Caco-2 (cell line): Measurements from ENCODE around the gene AEN. TPM values are rescaled to one million over a fixed set of nuclear protein-coding genes. Genes with fewer than 3 reads are reported as not detected.

ENCODE experiments used
- BruUV-seq: library from RNA; stranded (reverse); fragments of 400-500 nt; replicated peaks from 2 replicates; lab custom pipeline; 2021; lab: Mats Ljungman, UMichigan
- CTCF ChIA-PET: fragments of 300-600 bp; sonication (Branson Sonifier 250); formaldehyde crosslinking; loops from one replicate; lab custom pipeline; 2022; ENCODE audit warnings: antibody characterized with exemption; lab: Charles Lee
- POLR2A ChIA-PET: fragments of 300-600 bp; sonication (Branson Sonifier 250); formaldehyde crosslinking; loops from one replicate; lab custom pipeline; 2022; ENCODE audit warnings: antibody characterized with exemption; lab: Charles Lee
- DNase-seq, 2 experiments: peaks; one replicate each; pipeline versions ENCODE4 v3.0.0 to v3.0.0-alpha.2; 2020 to 2022
- H3K27me3 ChIP-seq: replicated peaks from 2 replicates; pipeline ENCODE4 v1.6.0; 2011; ENCODE audit warnings: low read length; ENCODE audit not compliant: control insufficient read depth, insufficient read depth
- H3K36me3 ChIP-seq: 2 replicates; pipeline ENCODE4 v1.5.1; 2011; ENCODE audit warnings: low read length; ENCODE audit not compliant: control insufficient read depth, insufficient read depth
- H3K4me1 ChIP-seq: fragments of 250-450 bp; sonication (Bioruptor Pico); 2 replicates; pipeline ENCODE4 v1.5.1; 2020; ENCODE audit warnings: mild to moderate bottlenecking
- H3K4me3 ChIP-seq: 2 replicates; pipeline ENCODE4 v1.5.1; 2011; ENCODE audit warnings: low read depth, mild to moderate bottlenecking, control low read depth, low read length
- H3K9me3 ChIP-seq: fragments of 250-450 bp; sonication (Bioruptor Pico); 2 replicates; pipeline ENCODE4 v1.5.1; 2020; ENCODE audit warnings: mild to moderate bottlenecking, moderate library complexity
- H3K27ac Mint-ChIP-seq: one replicate; pipeline ENCODE4 v1.8.0; 2022; ENCODE audit warnings: mixed read lengths; ENCODE audit not compliant: unreplicated experiment
- H3K27me3 Mint-ChIP-seq: one replicate; pipeline ENCODE4 v1.8.0; 2022; ENCODE audit warnings: mixed read lengths; ENCODE audit not compliant: insufficient read depth, unreplicated experiment
- H3K36me3 Mint-ChIP-seq: one replicate; pipeline ENCODE4 v1.8.0; 2022; ENCODE audit warnings: mild to moderate bottlenecking, mixed read lengths; ENCODE audit not compliant: insufficient read depth, unreplicated experiment
- H3K4me1 Mint-ChIP-seq: one replicate; pipeline ENCODE4 v1.8.0; 2022; ENCODE audit warnings: low read depth, mixed read lengths; ENCODE audit not compliant: unreplicated experiment
- H3K4me3 Mint-ChIP-seq: one replicate; pipeline ENCODE4 v1.8.0; 2022; ENCODE audit warnings: mild to moderate bottlenecking, moderate library complexity, mixed read lengths; ENCODE audit not compliant: unreplicated experiment
- H3K9me3 Mint-ChIP-seq: one replicate; pipeline ENCODE4 v1.8.0; 2022; ENCODE audit warnings: mixed read lengths; ENCODE audit not compliant: unreplicated experiment
- CTCF ChIP-seq, 2 experiments: fragments of 200-600 bp in 1 of 2; IDR thresholded peaks; 1 replicate in 1 of 2; 2 replicates in 1 of 2; pipeline versions ENCODE4 v1.5.1 to v1.8.0; 2011 to 2022; ENCODE audit warnings: antibody characterized with exemption in 1 of 2, control low read depth in 1 of 2, inconsistent platforms in 1 of 2, low read depth in 1 of 2, low read length in 1 of 2, mild to moderate bottlenecking in 1 of 2, moderate library complexity in 1 of 2; ENCODE audit not compliant: insufficient read depth in 1 of 2, severe bottlenecking in 1 of 2, unreplicated experiment in 1 of 2
- intact Hi-C: fragments of 100-400 bp; cut with micrococcal nuclease; formaldehyde crosslinking; loops from one replicate; pipeline ENCODE4 v1.10.0; 2022; ENCODE audit not compliant: unreplicated experiment
- total RNA-seq: library from RNA; stranded (reverse); gene quantifications from 2 replicates; pipeline ENCODE4 v1.2.3, GENCODE V29; 2022

Gene AEN
- total RNA-seq, 1 experiment from 2014 or later = 33.2 TPM

DNA sequence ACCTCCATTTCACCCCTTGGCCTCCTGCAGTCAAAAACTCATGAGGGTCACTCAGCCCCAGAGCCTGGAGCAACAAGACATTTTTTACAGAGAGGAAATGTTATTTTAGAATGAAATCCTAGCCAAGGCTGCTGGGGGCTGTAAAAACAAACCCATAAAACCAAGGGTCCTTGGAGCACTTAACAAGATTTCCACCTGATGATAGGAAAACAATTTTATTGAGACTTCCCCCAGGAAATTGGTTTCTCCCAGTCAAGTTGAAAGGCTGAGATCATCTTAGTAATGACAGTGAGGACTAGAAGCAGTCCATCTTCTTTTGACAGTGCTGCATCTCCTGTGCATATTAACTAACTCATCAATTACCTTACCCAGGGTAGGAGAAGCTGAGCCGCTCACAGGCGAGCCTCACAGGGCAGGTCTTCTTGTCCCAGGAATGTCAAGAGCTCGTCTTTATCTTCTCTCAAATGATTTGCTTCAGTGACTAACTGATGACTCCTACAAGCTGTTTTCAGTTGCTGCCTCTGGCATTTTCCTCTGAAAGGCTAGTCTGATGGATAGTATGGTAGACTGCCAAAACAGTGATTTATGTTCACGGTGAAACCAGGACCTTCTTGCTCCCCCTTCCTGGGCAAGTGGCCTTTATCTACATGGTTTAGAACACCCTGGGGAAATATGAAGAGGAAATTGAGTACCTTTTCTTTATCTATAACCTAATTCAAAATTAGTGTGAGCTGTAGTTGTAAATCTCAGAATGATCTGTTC lies 34.6 kb upstream of the AEN start:
- H3K27ac Mint-ChIP-seq = no peak overlapping the region
- Histone ChIP-seq H3K4me1 (no peaks in the 10 kb centered on the region), H3K9me3 (0 out of 2 replicates have a peak, but pooled peaks cover 3% of the 10 kb centered on the region), H3K36me3 (no peaks in the 10 kb centered on the region), H3K27me3 (no peaks in the 10 kb centered on the region), H3K4me3 (no peak overlapping the region)
- intact Hi-C loops = no loop called here
- no peak for TF ChIP-seq CTCF (IDR thresholded peaks at IDR 0.05; ENCODE audit: insufficient read depth in 1 of 2, low read depth in 1 of 2, low read length in 1 of 2, severe bottlenecking in 1 of 2, unreplicated experiment in 1 of 2)
- H3K4me1 Mint-ChIP-seq = no peaks in the 10 kb centered on the region
- no peak for DNase-seq
- no TSS peak for BruUV-seq
- H3K27me3 Mint-ChIP-seq = peaks cover 3% of the 10 kb centered on the region
- H3K4me3 Mint-ChIP-seq = no peak overlapping the region
- CTCF ChIA-PET = no interaction called here
- POLR2A ChIA-PET = no interaction called here
- H3K36me3 Mint-ChIP-seq = no peaks in the 10 kb centered on the region
- no peaks in the 10 kb centered on the region for H3K9me3 Mint-ChIP-seq

DNA sequence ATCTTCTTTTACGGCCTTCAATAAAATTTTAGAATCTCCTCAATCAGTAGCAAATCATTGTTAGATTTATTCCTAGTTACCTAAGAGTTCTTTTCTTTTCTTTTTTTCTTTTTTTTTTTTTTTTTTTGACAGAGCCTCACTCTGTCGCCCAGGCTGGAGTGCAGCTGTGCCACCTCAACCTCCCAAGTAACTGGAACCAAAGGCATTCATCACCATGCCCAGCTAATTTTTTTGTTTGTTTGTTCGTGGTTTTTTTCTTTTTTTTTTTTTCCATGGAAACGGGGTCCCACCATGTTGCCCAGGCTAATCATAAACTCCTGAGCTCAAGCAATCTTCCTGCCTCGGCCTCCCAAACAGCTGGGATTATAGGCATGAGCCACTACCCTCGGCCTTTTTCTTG lies 30.4 kb upstream of the AEN start:
- H3K36me3 Mint-ChIP-seq = no peaks in the 10 kb centered on the region
- no peak for TF ChIP-seq CTCF (IDR thresholded peaks at IDR 0.05; ENCODE audit: insufficient read depth in 1 of 2, low read depth in 1 of 2, low read length in 1 of 2, severe bottlenecking in 1 of 2, unreplicated experiment in 1 of 2)
- no peak overlapping the region for H3K4me3 Mint-ChIP-seq
- POLR2A ChIA-PET = interaction anchor here (0.7 kb wide), 1 partner anchor 278 kb away, joined by 5 read pairs; no protein-coding TSS in a partner anchor
- Histone ChIP-seq H3K36me3 (no peaks in the 10 kb centered on the region), H3K27me3 (no peaks in the 10 kb centered on the region), H3K4me3 (no peak overlapping the region), H3K4me1 (no peaks in the 10 kb centered on the region), H3K9me3 (no peaks in the 10 kb centered on the region)
- peaks cover 6% of the 10 kb centered on the region for H3K27me3 Mint-ChIP-seq
- intact Hi-C loops = loop anchor here (10.0 kb wide), 1 partner anchor 64 kb away; no protein-coding TSS in a partner anchor
- CTCF ChIA-PET = no interaction called here
- H3K9me3 Mint-ChIP-seq = no peaks in the 10 kb centered on the region
- no peak overlapping the region for H3K27ac Mint-ChIP-seq
- BruUV-seq = no TSS peak
- no peak for DNase-seq
- no peaks in the 10 kb centered on the region for H3K4me1 Mint-ChIP-seq

GRCh38 chr15:88591384-88591783 lies 29.8 kb upstream of the AEN start:
- no peaks in the 10 kb centered on the region for H3K27me3 ChIP-seq
- peaks cover 6% of the 10 kb centered on the region for H3K27me3 Mint-ChIP-seq
- no peak overlapping the region for H3K4me3 Mint-ChIP-seq
- no TSS peak for BruUV-seq
- no peaks in the 10 kb centered on the region for H3K4me1 Mint-ChIP-seq
- no peaks in the 10 kb centered on the region for H3K36me3 ChIP-seq
- no peak for TF ChIP-seq CTCF (IDR thresholded peaks at IDR 0.05; ENCODE audit: insufficient read depth in 1 of 2, low read depth in 1 of 2, low read length in 1 of 2, severe bottlenecking in 1 of 2, unreplicated experiment in 1 of 2)
- no peaks in the 10 kb centered on the region for H3K36me3 Mint-ChIP-seq
- ChIA-PET CTCF (no interaction called here), POLR2A (interaction anchor here (0.7 kb wide), 1 partner anchor 279 kb away, joined by 5 read pairs; no protein-coding TSS in a partner anchor)
- no peaks in the 10 kb centered on the region for H3K9me3 Mint-ChIP-seq
- intact Hi-C loops = loop anchor here (10.0 kb wide), 1 partner anchor 63 kb away; no protein-coding TSS in a partner anchor
- no peaks in the 10 kb centered on the region for H3K4me1 ChIP-seq
- no peak for DNase-seq
- no peaks in the 10 kb centered on the region for H3K9me3 ChIP-seq
- H3K4me3 ChIP-seq = no peak overlapping the region
- no peak overlapping the region for H3K27ac Mint-ChIP-seq
